NT2/D1 (cell line): ENCODE results near the gene SPOUT1.
"Not testable (repeated sequence)": the region's sequence is repeated elsewhere in the genome, so short reads cannot be mapped to it uniquely, and the experiment has no call there.

Experiments used
- YY1 ChIP-seq: IDR thresholded peaks from 2 replicates; pipeline ENCODE4 v1.6.1; 2011; ENCODE audit not compliant: insufficient read length, insufficient read depth
- ZNF274 ChIP-seq: IDR thresholded peaks from 2 replicates; pipeline ENCODE4 v1.6.1; 2011; ENCODE audit warnings: mild to moderate bottlenecking, low read depth, low read length

DNA sequence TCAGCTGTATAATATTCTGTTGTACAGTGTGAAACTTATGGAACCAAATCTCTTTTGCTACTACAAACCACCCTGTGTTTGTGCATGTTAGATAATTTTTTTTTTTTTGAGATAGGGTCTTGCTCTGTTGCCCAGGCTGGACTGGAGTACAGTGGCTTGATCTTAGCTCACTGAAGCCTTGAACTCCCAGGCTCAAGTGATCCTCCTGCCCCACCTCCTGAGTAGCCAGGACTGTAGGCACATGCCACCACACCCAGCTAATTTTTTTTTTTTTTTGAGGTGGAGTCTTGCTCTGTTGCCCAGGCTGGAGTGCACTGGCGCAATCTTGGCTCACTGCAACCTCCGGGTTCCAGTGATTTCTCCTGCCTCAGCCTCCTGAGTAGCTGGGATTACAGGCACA lies 34.6 kb downstream of the SPOUT1 start:
- not testable (repeated sequence) for TF ChIP-seq YY1, ZNF274
